Uterus (tissue), 4 donors: ENCODE data around the gene SEZ6. TPM values are rescaled to one million over a fixed set of nuclear protein-coding genes. Genes with fewer than 3 reads are reported as not detected.

ENCODE experiments used
- DNase-seq, 2 donors: peaks; one replicate each; pipeline ENCODE4 v3.0.0-alpha.2; 2019 to 2020
- H3K27ac ChIP-seq, 2 donors: fragments of 200-600 bp; sonication (generic); 1 replicate in 1 of 2; 2 replicates in 1 of 2; pipeline ENCODE4 v1.5.1; 2016 to 2018
- H3K27me3 ChIP-seq, 2 donors: fragments of 200-600 bp; sonication (generic); one replicate each; pipeline ENCODE4 v1.5.1; 2018 to 2019; ENCODE audit warnings: control low read depth in 1 of 2
- H3K36me3 ChIP-seq, 2 donors: fragments of 200-600 bp; sonication (generic); one replicate each; pipeline ENCODE4 v1.5.1; 2019; ENCODE audit warnings: control low read depth in 1 of 2
- H3K4me1 ChIP-seq, 2 donors: fragments of 200-600 bp; sonication (generic); one replicate each; pipeline ENCODE4 v1.5.1; 2018 to 2019; ENCODE audit warnings: control low read depth in 1 of 2
- H3K4me3 ChIP-seq, 2 donors: fragments of 200-600 bp; sonication (generic); 1 replicate in 1 of 2; 2 replicates in 1 of 2; pipeline ENCODE4 v1.5.1; 2018 to 2019; ENCODE audit warnings: mild to moderate bottlenecking in 1 of 2
- H3K9me3 ChIP-seq, 2 donors: fragments of 200-600 bp; sonication (generic); one replicate each; pipeline ENCODE4 v1.5.1; 2019; ENCODE audit warnings: control low read depth in 1 of 2
- CTCF ChIP-seq, 4 experiments: fragments of 200-600 bp in 2 of 4; fragments of 450-650 bp in 2 of 4; sonication (generic) in 2 of 4; IDR thresholded peaks; one replicate each; pipeline ENCODE4 v1.5.1; 2016 to 2019; ENCODE audit warnings: antibody characterized with exemption in 4 of 4, mild to moderate bottlenecking in 2 of 4, moderate library complexity in 1 of 4
- POLR2A ChIP-seq, 2 donors: fragments of 450-650 bp; IDR thresholded peaks; one replicate each; pipeline ENCODE4 v1.6.1; 2016; ENCODE audit warnings: antibody characterized with exemption in 2 of 2, mild to moderate bottlenecking in 1 of 2, moderate library complexity in 1 of 2
- intact Hi-C: fragments of 100-400 bp; cut with DNase I; formaldehyde crosslinking; loops from one replicate; pipeline ENCODE4 v1.15.1; 2023; ENCODE audit warnings: low total_unique reads
- total RNA-seq, 4 donors: library from RNA; depleted of rRNA in 3 of 4; stranded (reverse); fragments of >200 nt in 3 of 4; gene quantifications; one replicate each; pipeline versions ENCODE4 v1.1.0 to v1.2.4, GENCODE V29; 2014 to 2023
- donor health status: DM: yes; HTN: yes; CAD: no.

SEZ6 gene
- total RNA-seq, 4 donors from 2014 or later: 0.07 TPM; not detected in 3

- no peaks in the 10 kb centered on the region for H3K27me3 ChIP-seq
- no peak for DNase-seq
- H3K4me1 ChIP-seq: no peaks in the 10 kb centered on the region
- H3K27ac ChIP-seq: no peak overlapping the region
- no peaks in the 10 kb centered on the region for H3K36me3 ChIP-seq
- no peaks in the 10 kb centered on the region for H3K9me3 ChIP-seq
- TF ChIP-seq CTCF (IDR thresholded peaks at IDR 0.05) (no peak), POLR2A (IDR thresholded peaks at IDR 0.05) (no peak)
- intact Hi-C loops: loop anchor here (10.0 kb wide), 1 partner anchor 422 kb away; no protein-coding TSS in a partner anchor
- H3K4me3 ChIP-seq: no peak overlapping the region
Observed at GRCh38 chr17:28992625-28993600, 12.9 kb downstream of the SEZ6 start.

GRCh38 chr17:28992185-28992584, 13.6 kb downstream of the SEZ6 start:
- Histone ChIP-seq H3K27ac (no peak overlapping the region), H3K36me3 (no peaks in the 10 kb centered on the region), H3K27me3 (no peaks in the 10 kb centered on the region), H3K4me3 (no peak overlapping the region), H3K9me3 (no peaks in the 10 kb centered on the region), H3K4me1 (no peaks in the 10 kb centered on the region)
- no peak for DNase-seq
- intact Hi-C loops: loop anchor here (10.0 kb wide), 1 partner anchor 423 kb away; no protein-coding TSS in a partner anchor
- TF ChIP-seq CTCF (IDR thresholded peaks at IDR 0.05) (no peak), POLR2A (IDR thresholded peaks at IDR 0.05) (no peak)

GRCh38 chr17:28991779-28992178, 14.1 kb downstream of the SEZ6 start:
- intact Hi-C loops: loop anchor here (10.0 kb wide), 1 partner anchor 423 kb away; no protein-coding TSS in a partner anchor
- no peaks in the 10 kb centered on the region for H3K9me3 ChIP-seq
- no peak for TF ChIP-seq CTCF (IDR thresholded peaks at IDR 0.05)
- no peak overlapping the region for H3K27ac ChIP-seq
- H3K36me3 ChIP-seq: no peaks in the 10 kb centered on the region
- no peak for DNase-seq
- no peak overlapping the region for H3K4me3 ChIP-seq
- no peaks in the 10 kb centered on the region for H3K4me1 ChIP-seq
- H3K27me3 ChIP-seq: no peaks in the 10 kb centered on the region

GRCh38 chr17:28989028-28989427, 16.8 kb downstream of the SEZ6 start:
- no peaks in the 10 kb centered on the region for H3K4me1 ChIP-seq
- DNase-seq: no peak

More at GRCh38 chr17:28989028-28989427, 16.8 kb downstream of the SEZ6 start:
- TF ChIP-seq POLR2A (IDR thresholded peaks at IDR 0.05) (no peak), CTCF (IDR thresholded peaks at IDR 0.05) (no peak)
- Histone ChIP-seq H3K36me3 (no peaks in the 10 kb centered on the region), H3K9me3 (no peaks in the 10 kb centered on the region), H3K27me3 (no peaks in the 10 kb centered on the region), H3K27ac (no peak overlapping the region), H3K4me3 (no peak overlapping the region)
- intact Hi-C loops: no loop called here
